ENCODE measurements around the gene PKD2L1. TPM values are rescaled to one million over a fixed set of nuclear protein-coding genes. Genes with fewer than 3 reads are reported as not detected.

Gene PKD2L1
- total and polyA plus RNA-seq, 2 donors (not counting 1 experiment from before 2014, with no cell fraction given), result 0.37 TPM; not detected in 1

GRCh38 chr10:100353770-100354485, 23.9 kb upstream of the PKD2L1 start:
- Histone ChIP-seq H3K4me1 (ENCODE audit: control insufficient read depth in 2 of 2, insufficient read depth in 2 of 2, low read length in 2 of 2) (no peaks in the 10 kb centered on the region), H3K4me3 (ENCODE audit: control extremely low read depth in 1 of 5, extremely low read depth in 1 of 5, insufficient read depth in 1 of 5, low read depth in 2 of 5, low read length in 4 of 5) (no peak overlapping the region), H2AFZ (ENCODE audit: insufficient read depth, low read depth, low read length, poor library complexity, severe bottlenecking) (no peak overlapping the region), H4K20me1 (ENCODE audit: control insufficient read depth, insufficient read depth, low read length, poor library complexity, severe bottlenecking) (no peaks in the 10 kb centered on the region), H3K9ac (ENCODE audit: low read length) (no peak overlapping the region), H3K4me2 (replicated peaks; ENCODE audit: low read depth, low read length, poor library complexity, severe bottlenecking) (no peak overlapping the region), H3K27ac (ENCODE audit: low read length in 2 of 2) (no peak overlapping the region), H3K79me2 (ENCODE audit: control insufficient read depth, insufficient read depth, low read length) (no peaks in the 10 kb centered on the region), H3K9me3 (ENCODE audit: control extremely low read depth in 1 of 3, control insufficient read depth in 2 of 3, insufficient read depth in 1 of 3, low read length in 2 of 3) (no peaks in the 10 kb centered on the region), H3K36me3 (replicated peaks in 1 of 2; ENCODE audit: control extremely low read depth in 1 of 2, control insufficient read depth in 1 of 2, extremely low read depth in 1 of 2, insufficient read depth in 2 of 2, low read length in 1 of 2) (peaks cover 3 to 4% of the 10 kb centered on the region in 2 experiments), H3K27me3 (replicated peaks in 1 of 4; ENCODE audit: control extremely low read depth in 1 of 4, control insufficient read depth in 3 of 4, insufficient read depth in 4 of 4, low read length in 3 of 4) (no peaks in the 10 kb centered on the region)
- TF ChIP-seq EZH2 (IDR thresholded peaks at IDR 0.05; ENCODE audit: borderline replicate concordance, insufficient read depth, low read depth, low read length, poor library complexity, severe bottlenecking), result no peak
- TF ChIP-seq CTCF (IDR thresholded peaks at IDR 0.05), result no peak
- ChIA-PET CTCF (no interaction called here), POLR2A (no interaction called here)
- DNase-seq, result no peak
- no peaks in the 10 kb centered on the region for H3K27me3 Mint-ChIP-seq
- WGBS (ENCODE audit: insufficient coverage), result 84% methylated on average over 4 of the region's 6 CpGs
- no peak for ATAC-seq (ENCODE audit: low read depth)
- H3K9me3 Mint-ChIP-seq (ENCODE audit: insufficient read depth), result no peaks in the 10 kb centered on the region
- H3K4me3 Mint-ChIP-seq, result no peak overlapping the region
- H3K27ac Mint-ChIP-seq, result no peak overlapping the region
- intact Hi-C loops (cut with micrococcal nuclease), result no loop called here
- H3K4me1 Mint-ChIP-seq, result peaks cover 2% of the 10 kb centered on the region

GRCh38 chr10:100350914-100351485, 21.0 kb upstream of the PKD2L1 start:
- no peaks in the 10 kb centered on the region for H3K9me3 Mint-ChIP-seq (ENCODE audit: insufficient read depth)
- Histone ChIP-seq H3K27me3 (replicated peaks in 1 of 4; ENCODE audit: control extremely low read depth in 1 of 4, control insufficient read depth in 3 of 4, insufficient read depth in 4 of 4, low read length in 3 of 4) (peaks cover 0 to 1% (median 0%) of the 10 kb centered on the region in 4 experiments), H4K20me1 (ENCODE audit: control insufficient read depth, insufficient read depth, low read length, poor library complexity, severe bottlenecking) (no peaks in the 10 kb centered on the region), H3K79me2 (ENCODE audit: control insufficient read depth, insufficient read depth, low read length) (no peaks in the 10 kb centered on the region), H2AFZ (ENCODE audit: insufficient read depth, low read depth, low read length, poor library complexity, severe bottlenecking) (no peak overlapping the region), H3K9ac (ENCODE audit: low read length) (no peak overlapping the region), H3K9me3 (ENCODE audit: control extremely low read depth in 1 of 3, control insufficient read depth in 2 of 3, insufficient read depth in 1 of 3, low read length in 2 of 3) (no peaks in the 10 kb centered on the region), H3K36me3 (replicated peaks in 1 of 2; ENCODE audit: control extremely low read depth in 1 of 2, control insufficient read depth in 1 of 2, extremely low read depth in 1 of 2, insufficient read depth in 2 of 2, low read length in 1 of 2) (peaks cover 0 to 2% of the 10 kb centered on the region in 2 experiments), H3K4me2 (replicated peaks; ENCODE audit: low read depth, low read length, poor library complexity, severe bottlenecking) (no peak overlapping the region), H3K27ac (ENCODE audit: low read length in 2 of 2) (no peak overlapping the region), H3K4me3 (ENCODE audit: control extremely low read depth in 1 of 5, extremely low read depth in 1 of 5, insufficient read depth in 1 of 5, low read depth in 2 of 5, low read length in 4 of 5) (no peak overlapping the region), H3K4me1 (ENCODE audit: control insufficient read depth in 2 of 2, insufficient read depth in 2 of 2, low read length in 2 of 2) (peaks cover 10 to 16% of the 10 kb centered on the region in 2 donors)
- H3K4me3 Mint-ChIP-seq, result no peak overlapping the region
- POLR2A ChIA-PET, result no interaction called here
- ATAC-seq (ENCODE audit: low read depth), result no peak
- CTCF ChIA-PET, result interaction anchor here (0.6 to 1.6 kb wide), 3 partner anchors 12 to 17 kb away, joined by 3 to 6 read pairs (median 4); no protein-coding TSS in a partner anchor
- intact Hi-C loops (cut with micrococcal nuclease), result no loop called here
- DNase-seq, result no peak
- 91% methylated on average over 4 of the region's 5 CpGs for WGBS (ENCODE audit: insufficient coverage)
- no peaks in the 10 kb centered on the region for H3K27me3 Mint-ChIP-seq
- no peak for TF ChIP-seq EZH2 (IDR thresholded peaks at IDR 0.05; ENCODE audit: borderline replicate concordance, insufficient read depth, low read depth, low read length, poor library complexity, severe bottlenecking)
- TF ChIP-seq CTCF (IDR thresholded peaks at IDR 0.05), result no peak
- H3K27ac Mint-ChIP-seq, result no peak overlapping the region
- peaks cover 15% of the 10 kb centered on the region for H3K4me1 Mint-ChIP-seq

Measured in B cell (primary cell).